Kidney epithelial cell (primary cell): ENCODE measurements around the gene PSMA6. TPM values are rescaled to one million over a fixed set of nuclear protein-coding genes. Genes with fewer than 3 reads are reported as not detected.

ENCODE experiments used
- DNase-seq: peaks from one replicate; pipeline ENCODE4 v3.0.0-alpha.2; 2010; ENCODE audit warnings: low read depth
- H3K27me3 ChIP-seq: 2 replicates; pipeline ENCODE4 v1.6.0; 2011; ENCODE audit warnings: low read length; ENCODE audit not compliant: control insufficient read depth, insufficient read depth
- H3K36me3 ChIP-seq: 2 replicates; pipeline ENCODE4 v1.5.1; 2011; ENCODE audit warnings: low read length; ENCODE audit not compliant: control insufficient read depth, insufficient read depth
- H3K4me3 ChIP-seq: 2 replicates; pipeline ENCODE4 v1.5.1; 2011; ENCODE audit warnings: low read depth, mild to moderate bottlenecking, control low read depth, low read length
- total RNA-seq: library from RNA; depleted of rRNA; stranded (reverse); fragments of >200 nt; gene quantifications from 2 replicates; pipeline ENCODE4 v1.2.3, GENCODE V29; 2015
- TF ChIP-seq, protein P1 (sequence below): IDR thresholded peaks from 2 replicates; pipeline ENCODE4 v1.5.1; 2011; ENCODE audit warnings: mild to moderate bottlenecking, moderate library complexity, low read length, control low read depth, inconsistent platforms; ENCODE audit not compliant: insufficient read depth, poor library complexity, severe bottlenecking

The PSMA6 gene
- total RNA-seq, 1 donor from 2014 or later = 214 TPM

DNA sequence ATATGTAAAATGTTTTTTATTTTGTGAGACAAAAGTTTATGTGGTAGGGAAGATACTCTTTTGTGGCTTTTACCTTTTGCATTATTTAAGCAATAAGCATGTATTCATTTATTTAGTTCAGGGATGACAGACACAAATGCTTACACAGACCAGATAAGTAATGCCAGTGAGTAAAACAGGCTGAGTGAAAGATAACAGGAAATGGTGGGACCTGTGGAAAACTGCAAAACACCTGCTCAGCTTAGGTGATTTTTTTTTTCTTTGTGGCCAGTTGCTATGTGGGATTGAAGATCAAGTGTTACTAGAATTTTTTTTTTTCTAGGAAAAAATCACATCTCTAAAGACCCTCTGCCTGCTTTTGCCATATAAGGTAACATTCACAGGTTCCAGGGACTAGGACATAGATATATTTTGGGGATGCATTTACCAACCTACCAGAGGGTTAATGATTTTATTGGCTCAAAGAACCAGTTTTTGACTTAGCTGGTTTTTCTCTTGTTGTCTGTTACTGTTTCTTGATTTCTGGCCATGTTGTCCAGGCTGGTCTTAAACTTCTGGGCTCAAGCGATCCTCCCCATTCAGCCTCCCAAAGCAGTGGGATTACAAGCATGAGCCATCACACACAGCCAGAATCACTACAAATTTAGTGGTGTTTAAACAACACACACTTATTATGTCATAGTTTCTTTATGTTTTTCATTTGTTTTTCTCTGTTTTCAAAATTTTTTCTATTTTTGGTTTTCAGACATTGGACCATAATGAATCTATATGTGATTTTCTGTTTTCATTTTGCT, 9.8 kb downstream of the PSMA6 start:
- no peak overlapping the region for H3K4me3 ChIP-seq
- TF ChIP-seq, protein P1, sequence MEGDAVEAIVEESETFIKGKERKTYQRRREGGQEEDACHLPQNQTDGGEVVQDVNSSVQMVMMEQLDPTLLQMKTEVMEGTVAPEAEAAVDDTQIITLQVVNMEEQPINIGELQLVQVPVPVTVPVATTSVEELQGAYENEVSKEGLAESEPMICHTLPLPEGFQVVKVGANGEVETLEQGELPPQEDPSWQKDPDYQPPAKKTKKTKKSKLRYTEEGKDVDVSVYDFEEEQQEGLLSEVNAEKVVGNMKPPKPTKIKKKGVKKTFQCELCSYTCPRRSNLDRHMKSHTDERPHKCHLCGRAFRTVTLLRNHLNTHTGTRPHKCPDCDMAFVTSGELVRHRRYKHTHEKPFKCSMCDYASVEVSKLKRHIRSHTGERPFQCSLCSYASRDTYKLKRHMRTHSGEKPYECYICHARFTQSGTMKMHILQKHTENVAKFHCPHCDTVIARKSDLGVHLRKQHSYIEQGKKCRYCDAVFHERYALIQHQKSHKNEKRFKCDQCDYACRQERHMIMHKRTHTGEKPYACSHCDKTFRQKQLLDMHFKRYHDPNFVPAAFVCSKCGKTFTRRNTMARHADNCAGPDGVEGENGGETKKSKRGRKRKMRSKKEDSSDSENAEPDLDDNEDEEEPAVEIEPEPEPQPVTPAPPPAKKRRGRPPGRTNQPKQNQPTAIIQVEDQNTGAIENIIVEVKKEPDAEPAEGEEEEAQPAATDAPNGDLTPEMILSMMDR = no peak
- no peaks in the 10 kb centered on the region for H3K27me3 ChIP-seq
- H3K36me3 ChIP-seq = no peaks in the 10 kb centered on the region
- no peak for DNase-seq

DNA sequence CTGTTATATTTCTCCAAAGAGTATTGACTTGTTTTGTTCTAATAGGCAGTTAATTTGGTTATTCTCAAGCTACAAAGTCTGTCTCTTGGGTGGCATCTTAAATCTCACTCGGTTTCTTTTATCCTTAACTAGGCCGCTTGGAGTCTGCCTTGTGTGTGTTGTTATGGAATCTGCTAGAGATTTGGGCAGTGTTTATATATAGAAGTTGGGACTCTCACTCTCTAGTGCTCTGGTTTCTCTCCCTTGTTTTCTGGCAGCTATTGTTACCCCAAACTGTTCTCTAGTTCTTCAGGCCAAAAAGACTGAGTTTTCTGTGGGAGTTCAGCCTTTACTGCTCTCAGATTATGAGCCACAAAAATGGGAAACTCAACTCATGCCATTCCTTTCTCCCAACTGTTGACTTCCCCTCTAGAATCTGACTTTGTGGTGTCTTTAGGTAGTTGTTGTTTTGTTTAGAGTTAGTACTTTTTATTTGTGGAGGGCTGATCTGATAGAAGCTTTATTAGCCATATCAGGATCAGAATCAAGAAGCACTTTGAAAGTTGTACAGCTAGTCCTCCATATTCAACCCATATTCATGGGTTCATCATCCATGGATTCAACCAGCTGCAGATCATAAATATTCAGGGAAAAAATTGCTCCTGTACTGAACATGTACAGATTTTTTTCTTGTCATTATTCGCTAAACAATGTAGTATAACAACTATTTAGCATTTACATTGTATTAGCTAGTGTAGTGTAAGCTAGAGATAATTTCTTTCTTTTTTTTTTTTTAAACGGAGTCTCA, 11.2 kb downstream of the PSMA6 start:
- TF ChIP-seq, protein P1 = no peak
- H3K27me3 ChIP-seq = no peaks in the 10 kb centered on the region
- no peak overlapping the region for H3K4me3 ChIP-seq
- no peak for DNase-seq
- peaks cover 1% of the 10 kb centered on the region for H3K36me3 ChIP-seq

DNA sequence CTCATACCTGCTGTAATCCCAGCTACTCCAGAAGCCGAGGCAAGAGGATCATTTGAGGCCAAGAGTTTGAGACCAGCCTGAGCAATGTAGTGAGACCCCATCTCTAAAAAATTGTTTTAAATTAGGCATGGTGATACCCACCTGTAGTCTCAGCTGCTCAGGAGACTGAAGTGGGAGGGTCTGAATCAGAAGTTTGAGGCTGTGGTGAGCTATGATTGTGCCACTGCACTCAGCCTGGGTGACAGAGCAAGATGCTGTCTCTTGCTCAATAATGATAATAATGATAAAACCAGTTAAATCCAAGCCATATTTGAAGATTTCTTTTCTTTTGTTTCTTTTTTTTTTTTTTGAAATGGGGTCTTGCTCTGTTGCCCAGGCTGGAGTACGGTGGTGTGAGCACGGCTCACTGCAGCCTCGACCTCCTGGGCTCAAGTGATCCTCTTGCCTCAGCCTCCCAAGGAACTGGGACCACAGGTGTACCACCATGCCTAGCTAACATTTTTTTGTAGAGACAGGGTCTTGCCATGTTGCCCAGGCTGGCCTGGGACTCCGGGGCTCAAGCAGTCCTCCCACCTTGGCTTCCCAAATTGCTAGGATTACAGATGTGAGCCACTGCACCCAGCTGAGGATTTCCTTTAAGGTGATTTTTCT, 12.8 kb downstream of the PSMA6 start:
- H3K36me3 ChIP-seq = peaks cover 1% of the 10 kb centered on the region
- TF ChIP-seq, protein P1 = no peak

DNA sequence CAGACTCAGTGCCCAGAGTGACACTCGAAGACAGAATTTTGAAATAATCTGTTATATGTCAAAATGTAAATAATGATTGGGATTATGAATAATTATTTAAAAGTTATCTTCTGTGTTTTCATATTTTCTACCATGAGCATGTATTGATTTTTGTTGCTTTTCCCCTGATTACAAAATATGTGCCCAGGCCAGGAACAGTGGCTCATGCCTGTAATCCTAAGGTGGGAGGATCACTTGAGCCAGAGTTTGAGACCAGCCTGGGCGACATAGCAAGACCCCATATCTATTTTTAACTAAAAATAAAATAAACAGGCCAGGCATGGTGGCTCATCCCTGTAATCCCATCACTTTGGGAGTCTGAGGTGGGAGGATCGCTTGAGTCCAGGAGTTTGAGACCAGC, 13.5 kb downstream of the PSMA6 start:
- no peak overlapping the region for H3K4me3 ChIP-seq
- TF ChIP-seq, protein P1 = no peak
- no peak for DNase-seq
- H3K36me3 ChIP-seq = peaks cover 1% of the 10 kb centered on the region
- H3K27me3 ChIP-seq = no peaks in the 10 kb centered on the region

More for the DNA sequence above, 12.8 kb downstream of the PSMA6 start:
- DNase-seq = no peak
- no peak overlapping the region for H3K4me3 ChIP-seq
- no peaks in the 10 kb centered on the region for H3K27me3 ChIP-seq

DNA sequence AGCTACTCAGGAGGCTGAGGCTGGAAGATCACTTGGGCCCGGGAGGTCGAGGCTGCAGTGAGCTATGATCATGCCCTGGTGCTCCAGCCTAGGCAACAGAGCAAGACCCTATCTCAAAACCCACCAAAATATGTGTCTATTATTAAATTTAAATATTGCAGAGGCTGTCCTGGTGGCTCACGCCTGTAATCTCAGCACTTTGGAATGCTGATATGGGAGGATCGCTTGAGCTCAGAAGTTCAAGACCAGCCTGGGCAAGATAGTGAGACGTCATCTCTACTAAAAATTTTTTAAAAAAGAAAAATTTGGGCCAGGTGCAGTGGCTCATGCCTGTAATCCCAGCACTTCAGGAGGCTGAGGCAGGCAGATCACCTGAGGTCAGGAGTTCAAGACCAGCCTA, 13.9 kb downstream of the PSMA6 start:
- H3K27me3 ChIP-seq = no peaks in the 10 kb centered on the region
- no peak for DNase-seq
- H3K36me3 ChIP-seq = peaks cover 1% of the 10 kb centered on the region
- no peak overlapping the region for H3K4me3 ChIP-seq
- TF ChIP-seq, protein P1 = no peak
